ENCODE measurements around the gene OPTN.

- TF ChIP-seq POLR2A (IDR thresholded peaks at IDR 0.05; ENCODE audit: control extremely low read depth in 1 of 2, low read depth in 2 of 2, low read length in 2 of 2) (no peak), CTCF (IDR thresholded peaks at IDR 0.05; ENCODE audit: control extremely low read depth in 1 of 3, insufficient read depth in 1 of 3, low read depth in 1 of 3, low read length in 3 of 3) (no peak), SUZ12 (IDR thresholded peaks at IDR 0.05; ENCODE audit: low read length) (no peak), JUND (IDR thresholded peaks at IDR 0.05; ENCODE audit: low read length) (no peak), EZH2 (IDR thresholded peaks at IDR 0.05; ENCODE audit: low read depth, low read length, severe bottlenecking) (no peak), GABPA (IDR thresholded peaks at IDR 0.05; ENCODE audit: borderline replicate concordance, insufficient read depth, low read length) (no peak), ZNF274 (IDR thresholded peaks at IDR 0.05; ENCODE audit: borderline replicate concordance, extremely low read depth, low read length) (no peak), RXRA (IDR thresholded peaks at IDR 0.05; ENCODE audit: insufficient read depth, low read depth, low read length) (no peak), CHD2 (IDR thresholded peaks at IDR 0.05; ENCODE audit: low read length) (no peak), TAF1 (IDR thresholded peaks at IDR 0.05; ENCODE audit: low read depth, low read length) (no peak), EP300 (IDR thresholded peaks at IDR 0.05; ENCODE audit: borderline replicate concordance in 1 of 2, low read depth in 2 of 2, low read length in 2 of 2) (no peak), RAD21 (IDR thresholded peaks at IDR 0.05 in 1 of 2, conservative IDR thresholded peaks at IDR 0.05 in 1 of 2; ENCODE audit: low read depth in 2 of 2, low read length in 2 of 2) (no peak), CBX8 (IDR thresholded peaks at IDR 0.05; ENCODE audit: borderline replicate concordance, low read depth, low read length) (no peak)
These were observed 31.9 kb upstream of the OPTN start for GRCh38 chr10:13068071-13068470.

All from H1 (cell line).